GM12878 (cell line): ENCODE results near the gene CLK1. TPM values are rescaled to one million over a fixed set of nuclear protein-coding genes. Genes with fewer than 3 reads are reported as not detected.

Experiments used
- ATF3 ChIP-seq: IDR thresholded peaks from 2 replicates; pipeline ENCODE4 v1.6.1; 2011; ENCODE audit warnings: low read depth, mild to moderate bottlenecking, low read length, moderate library complexity, borderline replicate concordance; ENCODE audit errors: extremely low read depth
- BCL3 ChIP-seq: IDR thresholded peaks from 2 replicates; pipeline ENCODE4 v1.6.1; 2011; ENCODE audit warnings: borderline replicate concordance, low read depth, mild to moderate bottlenecking, moderate library complexity, low read length; ENCODE audit not compliant: insufficient read depth, poor library complexity, severe bottlenecking
- EP300 ChIP-seq, 2 experiments: fragments of 150-350 bp in 1 of 2; IDR thresholded peaks; 2 replicates each; pipeline ENCODE4 v1.6.1; 2011 to 2012; ENCODE audit warnings: low read depth in 2 of 2, low read length in 2 of 2, borderline replicate concordance in 1 of 2, improper control_type of control experiment in 1 of 2, inconsistent platforms in 1 of 2; ENCODE audit not compliant: control insufficient read depth in 1 of 2
- ESRRA ChIP-seq: IDR thresholded peaks from 2 replicates; pipeline ENCODE4 v1.6.1; 2012; ENCODE audit warnings: mild to moderate bottlenecking, low read length, improper control_type of control experiment
- HDAC2 ChIP-seq: fragments of 200-600 bp; sonication (generic); IDR thresholded peaks from 2 replicates; pipeline ENCODE4 v1.6.1; 2017
- IRF3 ChIP-seq: fragments of 450-650 bp; IDR thresholded peaks from 2 replicates; pipeline ENCODE4 v1.6.1; 2014; ENCODE audit warnings: mild to moderate bottlenecking
- JUNB ChIP-seq: IDR thresholded peaks from 2 replicates; pipeline ENCODE4 v1.6.1; 2016; ENCODE audit warnings: antibody characterized with exemption, mild to moderate bottlenecking
- LARP7 ChIP-seq: fragments of 450-650 bp; IDR thresholded peaks from 2 replicates; pipeline ENCODE4 v1.6.1; 2017; ENCODE audit warnings: mild to moderate bottlenecking
- MEF2A ChIP-seq: IDR thresholded peaks from 2 replicates; pipeline ENCODE4 v1.6.1; 2011; ENCODE audit warnings: low read depth, mild to moderate bottlenecking, low read length, moderate library complexity; ENCODE audit not compliant: insufficient read depth
- MXI1 ChIP-seq: fragments of 150-350 bp; IDR thresholded peaks from 2 replicates; pipeline ENCODE4 v1.6.1; 2011; ENCODE audit warnings: low read depth, mild to moderate bottlenecking, inconsistent platforms, low read length, improper control_type of control experiment
- PAX5 ChIP-seq: IDR thresholded peaks from 2 replicates; pipeline ENCODE4 v1.6.1; 2011; ENCODE audit warnings: low read depth, low read length, borderline replicate concordance
- PBX3 ChIP-seq: IDR thresholded peaks from 2 replicates; pipeline ENCODE4 v1.6.1; 2011; ENCODE audit warnings: mild to moderate bottlenecking, low read depth, low read length, moderate library complexity; ENCODE audit not compliant: insufficient replicate concordance
- SMAD1 ChIP-seq: fragments of 450-650 bp; IDR thresholded peaks from 2 replicates; pipeline ENCODE4 v1.6.1; 2018; ENCODE audit warnings: mild to moderate bottlenecking, low read depth; ENCODE audit not compliant: partially characterized antibody
- SP1 ChIP-seq: IDR thresholded peaks from one replicate; pipeline ENCODE4 v1.6.1; 2011; ENCODE audit warnings: low read depth, low read length
- TCF3 ChIP-seq: IDR thresholded peaks from 2 replicates; pipeline ENCODE4 v1.6.1; 2012; ENCODE audit warnings: low read depth, mild to moderate bottlenecking, low read length, borderline replicate concordance; ENCODE audit not compliant: insufficient read depth
- ZBTB33 ChIP-seq: fragments of 450-650 bp; IDR thresholded peaks from 2 replicates; pipeline ENCODE4 v1.6.1; 2017; ENCODE audit warnings: mild to moderate bottlenecking
- ZNF592 ChIP-seq: fragments of 450-650 bp; IDR thresholded peaks from 2 replicates; pipeline ENCODE4 v1.6.1; 2017; ENCODE audit warnings: mild to moderate bottlenecking, moderate library complexity
- polyA plus RNA-seq, 11 experiments: library from polyadenylated mRNA; depleted of rRNA in 4 of 11; unstranded in 6 of 11; stranded (reverse) in 5 of 11; fragments of >200 nt; fragmentation: Nextera tagmentation in 4 of 11; fragmentation: Illumina TruSeq in 1 of 11; extraction: Ambion mirVana in 4 of 11; extraction: Trizol in 1 of 11; gene quantifications; 1 replicate in 1 of 11; 2 replicates in 10 of 11; pipeline versions ENCODE4 v1.2.1 to v1.2.3, GENCODE V29; 2011 to 2016; ENCODE audit warnings: inconsistent platforms in 2 of 11, missing spikeins in 2 of 11, low read depth in 1 of 11
- total RNA-seq, 4 experiments: library from RNA; depleted of rRNA in 3 of 4; stranded (reverse); fragments of >200 nt in 3 of 4; fragmentation: Illumina TruSeq in 1 of 4; extraction: Trizol in 1 of 4; gene quantifications; 2 replicates each; pipeline versions ENCODE4 v1.2.1 to v1.2.3, GENCODE V29; 2013 to 2021

Gene CLK1
- total and polyA plus RNA-seq, 10 of the 15 experiments (the other 5 are each of a cell fraction or from before 2014, with no cell fraction given): 61.2 to 221 (median 80.1) TPM

GRCh38 chr2:200864176-200865034 lies at the start of gene CLK1 (continued):
- TF ChIP-seq BCL3: no peak
- TF ChIP-seq ESRRA: 0 out of 2 replicates have a peak, but pooled peaks have one; percentile 72
- no peak for TF ChIP-seq ATF3
- TF ChIP-seq PAX5: peak; percentile 84
- no peak for TF ChIP-seq HDAC2
- no peak for TF ChIP-seq IRF3
- peak; percentile 50 for TF ChIP-seq PBX3
- peak; percentile 86; the same call in 1 of the 2 replicates for TF ChIP-seq TCF3
- TF ChIP-seq ZBTB33: 0 out of 2 replicates have a peak, but pooled peaks have one; percentile 48
- TF ChIP-seq ZNF592: no peak
- TF ChIP-seq MXI1: 0 out of 2 replicates have a peak, but pooled peaks have one; percentile 26
- peak; percentile 98 for TF ChIP-seq LARP7
- no peak for TF ChIP-seq JUNB
- 0 out of 2 replicates have a peak, but pooled peaks have one; percentile 5 for TF ChIP-seq MEF2A
- 0 out of 4 replicates have a peak, but pooled peaks of 1 of the 2 experiments have one; percentile 52 for TF ChIP-seq EP300 (IDR thresholded peaks at IDR 0.05; ENCODE audit: borderline replicate concordance in 1 of 2, control insufficient read depth in 1 of 2, low read depth in 2 of 2, low read length in 2 of 2)
- TF ChIP-seq SP1: peak; percentile 58
- TF ChIP-seq SMAD1: peak; percentile 84
